Nephron progenitor cell (in vitro differentiated cells): Measurements from ENCODE around the gene PBX4.

ENCODE experiments used
- DNase-seq: peaks from one replicate; pipeline ENCODE4 v3.0.0; 2021
- H3K27ac Mint-ChIP-seq: 2 replicates; pipeline ENCODE4 v1.8.0; 2021; ENCODE audit warnings: mild to moderate bottlenecking, moderate library complexity, mixed read lengths
- H3K27me3 Mint-ChIP-seq: 2 replicates; pipeline ENCODE4 v1.8.0; 2021; ENCODE audit warnings: mild to moderate bottlenecking, low read depth, mixed read lengths; ENCODE audit not compliant: poor library complexity
- H3K36me3 Mint-ChIP-seq: 2 replicates; pipeline ENCODE4 v1.8.0; 2021; ENCODE audit warnings: low read depth, mixed read lengths
- H3K4me1 Mint-ChIP-seq: 2 replicates; pipeline ENCODE4 v1.8.0; 2021; ENCODE audit warnings: mixed read lengths
- H3K4me3 Mint-ChIP-seq: 2 replicates; pipeline ENCODE4 v1.8.0; 2021; ENCODE audit warnings: mild to moderate bottlenecking, moderate library complexity, mixed read lengths
- H3K9me3 Mint-ChIP-seq: 2 replicates; pipeline ENCODE4 v1.8.0; 2021; ENCODE audit warnings: mild to moderate bottlenecking, moderate library complexity, mixed read lengths
- TF ChIP-seq, protein P1 (sequence below): fragments of 200-600 bp; sonication (generic); IDR thresholded peaks from 2 replicates; pipeline ENCODE4 v1.5.0; 2021; ENCODE audit warnings: antibody characterized with exemption

PBX4 gene

DNA sequence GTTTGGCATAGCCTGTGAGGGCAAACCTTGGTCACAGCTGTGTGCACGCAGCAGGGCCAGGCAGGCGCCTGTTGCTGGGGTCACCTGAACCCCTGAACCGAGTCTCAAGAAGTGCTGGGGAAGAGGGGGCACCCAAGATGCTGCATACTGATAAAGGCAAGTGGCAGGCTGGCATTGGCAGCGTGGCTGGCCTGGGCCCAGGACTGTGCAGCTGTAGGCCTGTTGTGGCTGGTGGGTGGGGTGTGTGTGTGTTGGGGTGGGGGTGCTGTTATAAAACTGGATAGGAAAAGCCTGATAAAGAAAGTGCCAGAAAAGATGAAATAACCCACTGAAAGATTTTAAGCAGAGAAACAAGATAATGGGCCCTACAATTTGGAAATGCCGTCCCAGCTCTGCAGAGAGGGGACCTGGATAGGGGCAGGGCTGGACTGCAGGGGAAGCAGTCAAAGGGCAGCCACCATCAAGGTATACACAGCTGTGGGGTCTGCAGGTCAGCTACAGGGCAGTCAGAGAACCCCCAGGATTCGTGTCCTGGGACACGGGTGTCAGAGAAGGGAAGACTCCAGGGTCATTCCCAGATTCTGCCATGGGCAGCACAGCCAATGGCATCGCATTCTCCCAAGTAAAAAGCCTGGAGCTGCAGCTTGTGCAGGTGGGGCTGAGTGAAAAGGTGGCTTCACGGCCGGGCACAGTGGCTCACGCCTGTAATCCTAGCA, 47.3 kb downstream of the PBX4 start:
- no peaks in the 10 kb centered on the region for H3K9me3 Mint-ChIP-seq
- peaks cover 6% of the 10 kb centered on the region for H3K27me3 Mint-ChIP-seq
- peaks cover 9% of the 10 kb centered on the region for H3K4me1 Mint-ChIP-seq
- no peak overlapping the region for H3K4me3 Mint-ChIP-seq
- no peak overlapping the region for H3K27ac Mint-ChIP-seq
- peaks cover 27% of the 10 kb centered on the region for H3K36me3 Mint-ChIP-seq
- DNase-seq, result no peak
- TF ChIP-seq, protein P1, sequence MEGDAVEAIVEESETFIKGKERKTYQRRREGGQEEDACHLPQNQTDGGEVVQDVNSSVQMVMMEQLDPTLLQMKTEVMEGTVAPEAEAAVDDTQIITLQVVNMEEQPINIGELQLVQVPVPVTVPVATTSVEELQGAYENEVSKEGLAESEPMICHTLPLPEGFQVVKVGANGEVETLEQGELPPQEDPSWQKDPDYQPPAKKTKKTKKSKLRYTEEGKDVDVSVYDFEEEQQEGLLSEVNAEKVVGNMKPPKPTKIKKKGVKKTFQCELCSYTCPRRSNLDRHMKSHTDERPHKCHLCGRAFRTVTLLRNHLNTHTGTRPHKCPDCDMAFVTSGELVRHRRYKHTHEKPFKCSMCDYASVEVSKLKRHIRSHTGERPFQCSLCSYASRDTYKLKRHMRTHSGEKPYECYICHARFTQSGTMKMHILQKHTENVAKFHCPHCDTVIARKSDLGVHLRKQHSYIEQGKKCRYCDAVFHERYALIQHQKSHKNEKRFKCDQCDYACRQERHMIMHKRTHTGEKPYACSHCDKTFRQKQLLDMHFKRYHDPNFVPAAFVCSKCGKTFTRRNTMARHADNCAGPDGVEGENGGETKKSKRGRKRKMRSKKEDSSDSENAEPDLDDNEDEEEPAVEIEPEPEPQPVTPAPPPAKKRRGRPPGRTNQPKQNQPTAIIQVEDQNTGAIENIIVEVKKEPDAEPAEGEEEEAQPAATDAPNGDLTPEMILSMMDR, result no peak

DNA sequence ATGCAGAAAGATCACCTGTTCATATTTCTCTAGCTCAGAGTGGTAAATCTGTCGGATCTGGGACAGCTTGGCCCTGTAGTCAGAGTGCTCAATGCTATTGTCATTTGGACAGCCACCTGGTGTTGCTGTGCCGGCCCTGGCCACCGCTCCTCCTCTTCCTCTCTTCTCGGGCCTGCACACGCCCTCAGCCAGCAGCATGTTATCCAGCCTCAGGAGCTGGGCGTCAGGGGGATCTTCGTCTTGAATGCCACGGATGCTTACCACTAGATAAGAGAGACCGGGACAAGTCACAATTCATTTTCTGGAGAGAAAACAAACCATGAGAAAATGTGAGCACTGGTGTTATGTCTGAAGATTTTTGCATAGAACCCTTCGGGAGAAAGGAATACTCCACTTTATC, 47.9 kb downstream of the PBX4 start:
- H3K4me3 Mint-ChIP-seq, result no peak overlapping the region
- peaks cover 27% of the 10 kb centered on the region for H3K36me3 Mint-ChIP-seq
- peaks cover 5% of the 10 kb centered on the region for H3K4me1 Mint-ChIP-seq
- no peaks in the 10 kb centered on the region for H3K9me3 Mint-ChIP-seq
- peaks cover 6% of the 10 kb centered on the region for H3K27me3 Mint-ChIP-seq
- no peak for DNase-seq
- no peak overlapping the region for H3K27ac Mint-ChIP-seq
- TF ChIP-seq, protein P1, result no peak

DNA sequence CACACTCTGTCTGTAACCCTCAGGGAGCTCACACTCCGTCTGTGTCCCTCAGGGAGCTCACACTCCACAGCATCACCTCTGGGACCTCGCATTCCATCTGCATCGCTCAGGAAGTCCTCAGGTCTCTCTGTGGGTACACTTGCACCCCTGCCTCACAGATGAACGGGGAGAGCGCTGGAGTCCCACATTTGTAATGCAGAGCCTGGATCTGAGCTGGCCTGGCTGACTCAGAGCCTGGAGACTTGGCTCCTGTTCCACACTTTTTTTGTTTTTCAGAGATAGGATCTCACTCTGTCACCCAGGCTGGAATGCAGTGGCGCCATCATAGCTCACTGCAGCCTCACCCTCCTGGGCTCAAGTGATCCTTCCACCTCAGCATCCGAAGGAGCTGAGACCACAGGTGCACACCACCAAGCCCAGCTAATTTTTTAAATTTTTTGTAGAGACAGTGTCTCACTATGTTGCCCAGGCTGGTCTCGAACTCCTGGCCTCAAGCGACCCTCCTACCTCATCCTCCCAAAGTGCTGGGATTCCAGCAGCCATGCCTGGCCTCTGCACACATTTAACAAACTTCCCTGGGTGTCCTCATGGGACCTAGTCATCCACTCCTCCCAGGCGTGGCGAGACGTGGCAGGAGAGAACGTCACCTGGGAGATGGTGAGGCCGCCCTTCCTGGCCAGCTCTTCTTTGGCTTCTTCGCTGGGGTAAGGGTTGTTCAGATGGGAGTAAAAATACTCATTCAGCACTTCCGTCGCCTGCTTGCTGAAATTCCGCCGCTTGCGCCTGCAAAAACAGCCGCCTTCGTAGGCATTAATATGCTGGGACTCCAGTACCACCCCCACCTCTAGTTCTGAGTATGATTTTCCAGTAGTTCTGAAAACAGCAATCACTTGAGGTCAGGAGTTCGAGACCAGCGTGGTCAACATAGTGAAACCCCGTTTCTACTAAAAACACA, 49.4 kb downstream of the PBX4 start:
- no peak for DNase-seq
- H3K27ac Mint-ChIP-seq, result no peak overlapping the region
- H3K36me3 Mint-ChIP-seq, result peaks cover 35% of the 10 kb centered on the region
- H3K9me3 Mint-ChIP-seq, result no peaks in the 10 kb centered on the region
- TF ChIP-seq, protein P1, result no peak
- H3K4me3 Mint-ChIP-seq, result no peak overlapping the region
- no peaks in the 10 kb centered on the region for H3K4me1 Mint-ChIP-seq
- H3K27me3 Mint-ChIP-seq, result peaks cover 6% of the 10 kb centered on the region

DNA sequence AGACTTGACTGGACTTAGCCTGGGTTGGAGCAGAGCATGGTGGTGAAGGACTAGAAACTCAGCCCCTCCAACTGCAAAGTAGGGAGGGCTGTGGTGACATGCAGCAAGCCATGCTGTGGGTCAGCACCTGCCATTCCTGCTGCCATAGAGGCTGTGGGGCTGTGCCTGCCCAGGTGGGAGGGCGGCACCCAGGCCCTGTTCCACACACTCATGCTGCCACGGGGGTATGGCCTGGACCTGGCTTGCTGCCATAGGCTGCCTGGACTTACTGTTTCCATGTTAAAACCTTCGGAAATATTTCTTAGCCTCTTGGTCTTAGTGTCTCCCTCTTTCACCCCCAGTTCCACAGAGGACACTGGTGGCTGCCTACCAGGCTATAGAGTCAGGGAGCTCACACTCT, 51.1 kb downstream of the PBX4 start:
- TF ChIP-seq, protein P1, result no peak
- Mint-ChIP-seq H3K36me3 (peaks cover 35% of the 10 kb centered on the region), H3K4me3 (no peak overlapping the region)

DNA sequence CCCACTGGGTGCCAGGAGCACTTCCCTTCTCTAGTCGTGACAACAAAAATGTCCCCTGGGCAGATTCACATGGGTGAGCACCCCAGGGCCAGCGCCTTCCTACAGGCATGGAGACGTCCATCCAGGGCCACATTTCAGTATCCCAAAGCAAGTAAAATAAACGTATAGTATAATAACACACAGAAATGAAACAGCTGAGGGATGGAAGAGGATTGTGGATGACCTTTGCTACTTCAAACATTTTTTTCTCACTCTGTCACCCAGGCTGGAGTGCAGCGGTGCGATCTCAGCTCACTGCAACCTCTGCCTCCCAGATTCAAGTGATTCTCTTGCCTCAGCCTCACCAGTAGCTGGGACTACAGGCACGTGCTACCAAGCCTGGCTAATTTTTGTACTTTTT, 52.2 kb downstream of the PBX4 start:
- Mint-ChIP-seq H3K4me1 (peaks cover 12% of the 10 kb centered on the region), H3K27me3 (no peaks in the 10 kb centered on the region), H3K27ac (peak overlapping the region; percentile 68), H3K4me3 (no peak overlapping the region), H3K36me3 (peaks cover 35% of the 10 kb centered on the region), H3K9me3 (no peaks in the 10 kb centered on the region)
- DNase-seq, result no peak
- TF ChIP-seq, protein P1, result no peak

More for the DNA sequence above, 51.1 kb downstream of the PBX4 start:
- no peak for DNase-seq
- Mint-ChIP-seq H3K27ac (no peak overlapping the region), H3K9me3 (no peaks in the 10 kb centered on the region), H3K27me3 (peaks cover 1% of the 10 kb centered on the region), H3K4me1 (peaks cover under 1% of the 10 kb centered on the region)
